GM21381 (cell line): Measurements from ENCODE around the gene TEX38.
"Not testable (repeated sequence)": the region's sequence is repeated elsewhere in the genome, so short reads cannot be mapped to it uniquely, and the experiment has no call there.

Experiments used
- ATAC-seq: cut with Tn5 transposase; IDR thresholded peaks from one replicate; pipeline ENCODE4 v1.9.1; 2021; ENCODE audit warnings: mild to moderate bottlenecking, moderate library complexity; ENCODE audit not compliant: unreplicated experiment

TEX38 gene

GRCh38 chr1:46654698-46655097 is 17.0 kb upstream of the TEX38 start:
- not testable (repeated sequence) for ATAC-seq

- ATAC-seq: no peak
These were observed 15.8 kb upstream of the TEX38 start for GRCh38 chr1:46655848-46656247.

- ATAC-seq: no peak
These were observed 15.0 kb upstream of the TEX38 start for GRCh38 chr1:46656643-46657042.

- no peak for ATAC-seq
These were observed 13.9 kb upstream of the TEX38 start for GRCh38 chr1:46657775-46658174.

DNA sequence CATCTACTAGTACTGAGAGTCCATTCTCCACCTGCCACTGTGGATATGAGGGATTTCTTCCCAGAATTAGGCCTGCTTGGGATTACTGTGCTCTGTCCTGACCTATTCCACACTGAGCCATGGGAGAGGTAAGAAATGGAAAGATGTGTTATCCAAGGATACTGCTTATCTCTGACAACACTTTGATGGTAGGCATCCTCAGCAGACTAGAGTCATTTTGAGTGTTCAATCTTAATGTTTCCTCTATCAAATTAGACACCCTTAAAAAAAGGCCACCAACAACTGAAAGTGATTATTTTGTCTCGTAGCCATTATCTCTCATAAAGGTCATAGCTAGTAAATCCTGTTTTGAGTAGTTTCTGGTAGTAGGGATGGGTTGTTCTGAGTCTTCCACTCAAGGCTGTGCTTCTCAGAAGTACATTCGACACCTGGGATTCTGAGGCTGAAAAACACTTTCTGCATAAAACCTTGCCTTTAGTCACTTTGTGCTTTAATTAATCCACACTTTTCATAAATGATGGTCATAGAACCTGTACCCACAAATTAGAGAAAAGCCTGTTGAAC is 12.3 kb upstream of the TEX38 start:
- ATAC-seq: no peak

DNA sequence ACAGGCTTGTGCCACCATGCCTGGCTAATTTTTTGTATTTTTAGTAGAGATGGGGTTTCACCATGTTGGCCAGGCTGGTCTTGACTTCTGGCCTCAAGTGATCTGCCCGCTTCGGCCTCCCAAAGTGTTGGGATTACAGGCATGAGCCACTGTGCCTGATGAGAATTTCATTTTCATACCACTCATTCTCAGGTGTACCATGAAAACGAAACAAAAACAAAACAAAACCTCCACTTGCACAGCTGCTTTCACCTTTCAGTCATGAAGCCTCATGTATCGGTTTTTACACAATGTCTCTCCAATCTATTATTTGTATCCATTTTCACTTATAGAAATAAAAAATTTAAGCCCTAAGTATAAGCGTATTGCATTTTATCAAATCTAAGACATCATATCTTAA is 11.5 kb upstream of the TEX38 start:
- peak; percentile 89 for ATAC-seq

DNA sequence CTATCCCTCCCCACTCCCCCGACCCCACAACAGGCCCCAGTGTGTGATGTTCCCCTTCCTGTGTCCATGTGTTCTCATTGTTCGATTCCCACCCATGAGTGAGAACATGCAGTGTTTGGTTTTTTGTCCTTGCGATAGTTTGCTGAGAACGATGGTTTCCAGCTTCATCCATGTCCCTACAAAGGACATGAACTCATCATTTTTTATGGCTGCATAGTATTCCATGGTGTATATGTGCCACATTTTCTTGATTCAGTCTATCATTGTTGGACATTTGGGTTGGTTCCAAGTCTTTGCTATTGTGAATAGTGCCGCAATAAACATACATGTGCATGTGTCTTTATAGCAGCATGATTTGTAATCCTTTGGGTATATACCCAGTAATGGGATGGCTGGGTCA is 8.7 kb upstream of the TEX38 start:
- ATAC-seq: not testable (repeated sequence)

GRCh38 chr1:46665983-46666382 is 5.7 kb upstream of the TEX38 start:
- ATAC-seq: no peak

DNA sequence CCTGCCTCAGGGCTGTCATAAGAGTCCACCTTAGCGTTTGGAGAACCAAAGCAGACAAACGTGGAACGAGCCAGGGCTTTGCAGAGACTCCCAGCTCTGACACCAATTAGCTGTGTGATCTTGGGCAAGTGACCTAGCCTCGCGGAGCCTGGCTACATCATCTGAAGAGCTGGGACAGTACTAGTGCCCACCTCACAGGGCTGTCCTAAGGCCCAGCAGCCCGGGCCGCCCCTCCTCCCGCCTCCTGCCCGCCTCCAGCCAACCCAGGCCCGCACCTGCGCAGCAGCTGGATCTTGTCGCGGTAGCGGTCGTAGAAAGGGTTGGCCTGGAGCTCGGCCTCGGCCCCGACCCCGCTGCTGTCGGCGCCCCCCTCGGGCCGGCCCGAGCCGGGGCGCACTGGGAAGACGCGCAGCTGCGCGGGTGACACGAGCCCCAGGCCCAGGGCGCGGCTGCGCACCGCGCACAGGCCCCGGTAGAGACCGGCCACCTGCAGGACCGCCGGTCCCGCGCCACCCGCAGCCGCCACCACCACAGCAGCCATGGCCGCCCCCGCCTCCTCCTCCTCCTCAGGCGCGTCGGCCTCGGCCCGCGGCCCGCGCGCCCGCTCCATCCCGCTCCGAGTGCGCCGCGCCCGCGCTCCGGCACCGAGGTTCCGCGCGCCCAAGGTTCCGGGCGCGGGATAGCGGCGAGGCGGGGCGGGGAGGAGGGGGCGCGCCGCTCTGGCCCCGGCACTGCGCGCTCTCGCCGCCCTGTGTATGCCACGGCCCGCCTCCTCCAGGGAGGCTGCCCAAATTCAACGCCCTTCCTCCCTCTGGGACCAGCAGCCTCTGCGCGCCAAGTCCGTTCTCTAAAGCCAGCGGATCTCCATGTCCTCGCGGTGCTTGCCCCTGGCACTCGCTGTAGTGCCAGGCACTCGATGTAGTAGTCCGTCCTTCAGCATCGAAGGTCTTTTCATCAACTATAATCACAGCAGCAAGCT is 3.6 kb upstream of the TEX38 start, which contains the start of gene ATPAF1:
Gene ATPAF1 (minus strand): TSS at position 583 of the 979 bp plus-strand sequence. CDS start 42 bp downstream, at position 541.
- peak; percentile 75 for ATAC-seq

DNA sequence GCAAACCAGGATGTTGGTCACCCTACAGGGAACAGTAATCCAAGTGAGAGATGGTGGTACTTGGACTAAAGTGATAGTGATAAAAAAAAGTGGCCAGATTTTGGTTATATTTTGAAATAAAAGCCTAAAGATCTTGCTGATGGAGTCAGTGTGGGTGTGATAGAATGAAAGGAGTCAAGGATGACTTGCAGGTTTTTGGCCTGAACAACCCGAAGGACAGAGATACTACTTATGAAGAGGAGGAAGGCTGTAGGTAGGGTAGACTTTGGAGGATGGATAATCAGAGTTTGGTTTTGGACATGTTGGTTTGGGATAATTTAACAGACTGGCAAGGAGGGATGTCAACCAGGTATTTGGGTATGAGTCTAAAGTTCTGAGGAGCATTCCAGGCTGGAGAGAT is 1.5 kb upstream of the TEX38 start:
- no peak for ATAC-seq

- ATAC-seq: no peak
These were observed 1.0 kb downstream of the TEX38 start for GRCh38 chr1:46672696-46673095.

GRCh38 chr1:46673749-46674182 is 2.1 kb downstream of the TEX38 start:
- ATAC-seq: no peak

- peak; percentile 83 for ATAC-seq
These were observed 4.1 kb downstream of the TEX38 start for GRCh38 chr1:46675549-46676314.

GRCh38 chr1:46676531-46676930 is 4.9 kb downstream of the TEX38 start:
- no peak for ATAC-seq

DNA sequence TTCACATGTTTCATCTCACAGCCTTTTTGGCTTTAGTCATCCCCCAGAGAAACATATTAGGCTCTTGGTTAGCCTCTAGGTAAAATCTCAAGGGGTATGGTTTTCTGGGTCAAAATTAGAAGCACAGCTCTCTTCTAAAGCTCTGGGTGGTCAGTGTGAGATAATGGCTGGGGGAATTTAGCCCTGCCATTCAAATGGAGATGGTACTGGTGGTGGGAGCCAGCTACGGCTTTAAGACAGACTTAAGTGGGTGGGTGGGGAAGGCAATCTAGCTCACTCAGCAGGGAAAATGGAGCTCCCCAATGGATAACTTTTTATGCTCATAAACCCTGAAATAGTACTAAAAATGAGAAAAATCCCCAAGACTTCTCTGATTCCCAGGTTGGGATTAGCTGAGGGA is 5.7 kb downstream of the TEX38 start:
- ATAC-seq: no peak

GRCh38 chr1:46679789-46680573 is 8.3 kb downstream of the TEX38 start:
- ATAC-seq: no peak

GRCh38 chr1:46681333-46682034 is 9.8 kb downstream of the TEX38 start:
- no peak for ATAC-seq

DNA sequence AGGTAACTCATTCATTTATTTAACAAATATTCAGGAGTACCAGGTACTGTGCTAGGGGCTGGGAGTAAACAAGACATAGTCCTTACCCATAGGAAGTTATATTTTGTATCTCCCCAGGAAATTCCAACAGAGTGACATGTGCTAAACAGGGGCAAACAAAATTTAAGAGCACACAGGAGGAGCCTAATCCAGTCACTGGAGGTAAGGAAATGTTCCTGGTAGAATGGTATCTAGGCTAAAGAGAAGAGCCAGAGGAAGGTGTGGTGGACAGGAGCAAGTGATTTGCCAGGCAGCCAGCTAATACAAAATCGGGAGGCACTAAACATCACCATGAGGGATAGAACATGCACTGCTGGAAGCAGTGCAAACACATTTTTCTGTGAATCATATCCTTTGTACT is 10.4 kb downstream of the TEX38 start:
- ATAC-seq: no peak

DNA sequence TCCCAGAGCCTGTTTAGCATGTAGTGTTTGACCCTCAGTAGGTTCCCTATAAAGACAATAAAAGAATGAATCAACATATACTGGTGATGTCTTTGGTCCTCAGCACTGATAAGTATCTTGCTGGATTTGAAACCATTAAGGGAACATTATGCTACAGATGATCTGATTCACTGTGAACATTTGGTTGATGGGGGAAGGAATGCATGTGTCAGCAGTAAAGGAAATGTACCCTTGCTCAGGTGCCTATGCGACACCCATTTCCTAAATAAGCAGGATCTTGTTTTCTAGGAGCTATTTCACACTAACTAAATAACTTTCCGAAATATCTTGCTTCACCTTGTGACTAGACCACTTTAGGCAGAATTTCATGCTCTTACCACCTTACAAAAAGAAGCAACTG is 13.0 kb downstream of the TEX38 start:
- no peak for ATAC-seq

GRCh38 chr1:46686255-46686654 is 14.6 kb downstream of the TEX38 start:
- no peak for ATAC-seq
